ENCODE results near the gene ALKBH4. TPM values are rescaled to one million over a fixed set of nuclear protein-coding genes. Genes with fewer than 3 reads are reported as not detected.

ALKBH4 gene
- total and polyA plus RNA-seq, 2 of the 8 experiments (the other 6 are each of a cell fraction or from before 2014, with no cell fraction given) = 10.2 to 16.6 TPM

GRCh38 chr7:102436118-102436517 lies 28.5 kb downstream of the ALKBH4 start:
- Histone ChIP-seq H2AK5ac (ENCODE audit: low read depth, low read length) (no peak overlapping the region), H3K4me2 (ENCODE audit: insufficient read depth in 1 of 2, low read depth in 2 of 2, low read length in 2 of 2) (no peak overlapping the region), H4K5ac (ENCODE audit: insufficient read length, low read depth, low read length) (no peak overlapping the region), H3K23ac (ENCODE audit: insufficient read length) (no peak overlapping the region), H4K8ac (ENCODE audit: extremely low read depth, insufficient read depth, low read length) (no peak overlapping the region), H4K91ac (replicated peaks; ENCODE audit: insufficient read length, low read length) (no peak overlapping the region), H3K79me1 (ENCODE audit: low read depth, low read length) (no peaks in the 10 kb centered on the region), H3K36me3 (ENCODE audit: control insufficient read depth in 2 of 4, insufficient read depth in 4 of 4, low read length in 3 of 4) (peaks cover 0 to 3% (median 0%) of the 10 kb centered on the region in 4 experiments; a peak in 1 of 8 replicates), H3K56ac (replicated peaks; ENCODE audit: insufficient read length, low read depth, low read length) (no peak overlapping the region), H2BK20ac (ENCODE audit: low read length) (no peak overlapping the region), H3K4me3 (ENCODE audit: extremely low read depth in 1 of 4, insufficient read depth in 2 of 4, low read depth in 3 of 4, low read length in 4 of 4) (no peak overlapping the region), H2BK15ac (ENCODE audit: low read length) (no peak overlapping the region), H3K9ac (replicated peaks in 1 of 4; ENCODE audit: extremely low read depth in 1 of 4, low read depth in 3 of 4, low read length in 3 of 4) (no peak overlapping the region), H3K27ac (ENCODE audit: low read depth, low read length) (no peak overlapping the region), H3K18ac (ENCODE audit: extremely low read depth, low read length) (no peak overlapping the region), H2BK5ac (ENCODE audit: low read depth, low read length) (no peak overlapping the region), H3K27me3 (replicated peaks in 1 of 4; ENCODE audit: control insufficient read depth in 3 of 4, extremely low read depth in 1 of 4, insufficient read depth in 3 of 4, low read length in 3 of 4) (no peaks in the 10 kb centered on the region), H3K9me3 (ENCODE audit: insufficient read depth in 2 of 2, low read depth in 1 of 2, low read length in 1 of 2) (no peaks in the 10 kb centered on the region), H3K14ac (ENCODE audit: insufficient read length) (no peak overlapping the region), H3K4ac (replicated peaks; ENCODE audit: insufficient read length, low read depth, low read length) (no peak overlapping the region), H2BK12ac (ENCODE audit: low read depth, low read length) (no peak overlapping the region), H3K4me1 (replicated peaks in 1 of 4; ENCODE audit: control insufficient read depth in 3 of 4, insufficient read depth in 4 of 4, low read length in 3 of 4) (peaks cover 0 to 8% (median 5%) of the 10 kb centered on the region in 4 experiments; a peak in 5 of 7 replicates), H3K79me2 (ENCODE audit: control insufficient read depth in 1 of 2, insufficient read depth in 2 of 2, low read length in 2 of 2) (no peaks in the 10 kb centered on the region), H2AFZ (ENCODE audit: low read length) (no peak overlapping the region), H4K20me1 (replicated peaks in 1 of 2; ENCODE audit: control insufficient read depth in 1 of 2, insufficient read depth in 2 of 2, low read length in 2 of 2) (peaks cover 0 to 3% of the 10 kb centered on the region in 2 experiments), H3K23me2 (ENCODE audit: low read depth, low read length) (peaks cover 3% of the 10 kb centered on the region; the same call in 1 of the 2 replicates), H2BK120ac (replicated peaks; ENCODE audit: low read depth, low read length) (no peak overlapping the region)
- FAIRE-seq (no peak), DNase-seq (ENCODE audit: low read depth in 1 of 2, low spot score in 2 of 2) (no peak)
- ChIA-PET POLR2A (ENCODE audit: partially characterized antibody) (interaction anchor here (0.7 to 3.6 kb wide), 2 partner anchors 12 to 39 kb away, joined by 3 to 16 read pairs; no protein-coding TSS in a partner anchor), CTCF (ENCODE audit: partially characterized antibody) (interaction anchor here (1.2 to 1.8 kb wide), 4 partner anchors 16 to 31 kb away, joined by 4 to 9 read pairs (median 6); no protein-coding TSS in a partner anchor)
- 93% methylated on average over 10 of the region's 10 CpGs; no CpG with 5 or more reads in 1 of the 2 experiments for WGBS, 2 experiments (ENCODE audit: extremely low coverage in 1 of 2, insufficient coverage in 1 of 2, insufficient read length in 1 of 2, insufficient replicate concordance in 2 of 2, low coverage in 1 of 2, low lambda C conversion rate in 2 of 2, missing lambda C conversion rate in 1 of 2)
- TF ChIP-seq CHD2 (IDR thresholded peaks at IDR 0.05; ENCODE audit: low read length) = no peak
- TF ChIP-seq CREB1 (IDR thresholded peaks at IDR 0.05) = no peak
- no peak for TF ChIP-seq RBBP5 (IDR thresholded peaks at IDR 0.05; ENCODE audit: borderline replicate concordance, low read depth, low read length)
- no peak for TF ChIP-seq CHD1 (IDR thresholded peaks at IDR 0.05; ENCODE audit: low read depth, low read length)
- TF ChIP-seq POLR2AphosphoS5 (IDR thresholded peaks at IDR 0.05; ENCODE audit: low read depth, low read length) = no peak
- no peak for TF ChIP-seq SP1 (IDR thresholded peaks at IDR 0.05; ENCODE audit: low read depth, low read length)
- no peak for TF ChIP-seq TCF12 (IDR thresholded peaks at IDR 0.05; ENCODE audit: low read depth, low read length)
- TF ChIP-seq JUND (IDR thresholded peaks at IDR 0.05; ENCODE audit: low read length) = no peak
- TF ChIP-seq ATF3 (IDR thresholded peaks at IDR 0.05; ENCODE audit: insufficient read depth, low read depth, low read length) = no peak
- TF ChIP-seq EP300 (IDR thresholded peaks at IDR 0.05; ENCODE audit: borderline replicate concordance in 1 of 2, low read depth in 2 of 2, low read length in 2 of 2) = no peak
- TF ChIP-seq CBX8 (IDR thresholded peaks at IDR 0.05; ENCODE audit: borderline replicate concordance, low read depth, low read length) = no peak
- no peak for TF ChIP-seq BRCA1 (IDR thresholded peaks at IDR 0.05; ENCODE audit: low read depth, low read length)
- TF ChIP-seq SIX5 (IDR thresholded peaks at IDR 0.05; ENCODE audit: low read depth, low read length) = no peak
- no peak for TF ChIP-seq TAF7 (optimal IDR thresholded peaks at IDR 0.05; ENCODE audit: borderline replicate concordance, low read depth, low read length)
- TF ChIP-seq SRF (IDR thresholded peaks at IDR 0.05; ENCODE audit: low read depth, low read length) = no peak
